ENCODE measurements around the gene KCNQ5.

GRCh38 chr6:73233048-73233447, 611.2 kb downstream of the KCNQ5 start:
- TF ChIP-seq, protein P1, sequence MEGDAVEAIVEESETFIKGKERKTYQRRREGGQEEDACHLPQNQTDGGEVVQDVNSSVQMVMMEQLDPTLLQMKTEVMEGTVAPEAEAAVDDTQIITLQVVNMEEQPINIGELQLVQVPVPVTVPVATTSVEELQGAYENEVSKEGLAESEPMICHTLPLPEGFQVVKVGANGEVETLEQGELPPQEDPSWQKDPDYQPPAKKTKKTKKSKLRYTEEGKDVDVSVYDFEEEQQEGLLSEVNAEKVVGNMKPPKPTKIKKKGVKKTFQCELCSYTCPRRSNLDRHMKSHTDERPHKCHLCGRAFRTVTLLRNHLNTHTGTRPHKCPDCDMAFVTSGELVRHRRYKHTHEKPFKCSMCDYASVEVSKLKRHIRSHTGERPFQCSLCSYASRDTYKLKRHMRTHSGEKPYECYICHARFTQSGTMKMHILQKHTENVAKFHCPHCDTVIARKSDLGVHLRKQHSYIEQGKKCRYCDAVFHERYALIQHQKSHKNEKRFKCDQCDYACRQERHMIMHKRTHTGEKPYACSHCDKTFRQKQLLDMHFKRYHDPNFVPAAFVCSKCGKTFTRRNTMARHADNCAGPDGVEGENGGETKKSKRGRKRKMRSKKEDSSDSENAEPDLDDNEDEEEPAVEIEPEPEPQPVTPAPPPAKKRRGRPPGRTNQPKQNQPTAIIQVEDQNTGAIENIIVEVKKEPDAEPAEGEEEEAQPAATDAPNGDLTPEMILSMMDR (IDR thresholded peaks at IDR 0.05; ENCODE audit: low read depth, low read length): no peak
- TF ChIP-seq EZH2phosphoT487 (IDR thresholded peaks at IDR 0.05; ENCODE audit: low read depth): no peak
